Measurements from ENCODE around the gene DLX4.

DLX4 gene

GRCh38 chr17:49963626-49964302 lies 5.2 kb upstream of the DLX4 start:
- TF ChIP-seq FOXP2 (optimal IDR thresholded peaks at IDR 0.05; ENCODE audit: control extremely low read depth, extremely low read length, insufficient read depth) (no peak), EZH2 (IDR thresholded peaks at IDR 0.05) (no peak)
- Histone ChIP-seq H3K9ac (ENCODE audit: insufficient read length) (no peak overlapping the region), H3K36me3 (ENCODE audit: insufficient read depth, low read length) (no peaks in the 10 kb centered on the region), H3K9me3 (ENCODE audit: low read depth, low read length) (no peaks in the 10 kb centered on the region), H3K4me3 (no peak overlapping the region), H3K27ac (no peak overlapping the region)
- no peak for DNase-seq (ENCODE audit: low read depth, low spot score)

- TF ChIP-seq FOXP2 (optimal IDR thresholded peaks at IDR 0.05; ENCODE audit: control extremely low read depth, extremely low read length, insufficient read depth) (no peak), POLR2AphosphoS5 (IDR thresholded peaks at IDR 0.05; ENCODE audit: borderline replicate concordance, low read depth, low read length) (no peak), EZH2 (IDR thresholded peaks at IDR 0.05) (no peak)
- H3K36me3 ChIP-seq (ENCODE audit: insufficient read depth, low read length) = no peaks in the 10 kb centered on the region
- no peak overlapping the region for H3K9ac ChIP-seq (ENCODE audit: insufficient read length)
- no peaks in the 10 kb centered on the region for H3K9me3 ChIP-seq (ENCODE audit: low read depth, low read length)
- no peak overlapping the region for H3K4me3 ChIP-seq
- DNase-seq (ENCODE audit: low read depth, low spot score) = no peak
- no peak overlapping the region for H3K27ac ChIP-seq
Observed at GRCh38 chr17:49964303-49964768, 4.7 kb upstream of the DLX4 start.

DNA sequence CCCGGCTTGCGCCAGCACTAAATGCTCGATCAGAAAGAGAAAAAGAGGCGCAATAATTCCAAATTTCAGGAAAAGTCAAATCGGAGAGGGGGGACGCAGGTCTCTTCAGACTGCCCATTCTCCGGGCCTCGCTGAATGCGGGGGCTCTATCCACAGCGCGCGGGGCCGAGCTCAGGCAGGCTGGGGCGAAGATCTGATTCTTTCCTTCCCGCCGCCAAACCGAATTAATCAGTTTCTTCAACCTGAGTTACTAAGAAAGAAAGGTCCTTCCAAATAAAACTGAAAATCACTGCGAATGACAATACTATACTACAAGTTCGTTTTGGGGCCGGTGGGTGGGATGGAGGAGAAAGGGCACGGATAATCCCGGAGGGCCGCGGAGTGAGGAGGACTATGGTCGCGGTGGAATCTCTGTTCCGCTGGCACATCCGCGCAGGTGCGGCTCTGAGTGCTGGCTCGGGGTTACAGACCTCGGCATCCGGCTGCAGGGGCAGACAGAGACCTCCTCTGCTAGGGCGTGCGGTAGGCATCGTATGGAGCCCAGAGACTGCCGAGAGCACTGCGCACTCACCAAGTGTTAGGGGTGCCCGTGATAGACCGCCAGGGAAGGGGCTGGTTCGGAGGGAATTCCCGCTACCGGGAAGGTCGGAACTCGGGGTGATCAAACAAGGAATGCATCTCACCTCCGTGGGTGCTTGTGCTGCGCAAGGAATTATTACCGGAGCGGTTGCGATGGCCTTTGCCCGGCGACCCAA lies 4.0 kb upstream of the DLX4 start:
- DNase-seq (ENCODE audit: low read depth, low spot score) = no peak
- Histone ChIP-seq H3K27ac (no peak overlapping the region), H3K36me3 (ENCODE audit: insufficient read depth, low read length) (no peaks in the 10 kb centered on the region), H3K9me3 (ENCODE audit: low read depth, low read length) (no peaks in the 10 kb centered on the region), H3K9ac (ENCODE audit: insufficient read length) (no peak overlapping the region), H3K4me3 (no peak overlapping the region)
- TF ChIP-seq FOXP2 (optimal IDR thresholded peaks at IDR 0.05; ENCODE audit: control extremely low read depth, extremely low read length, insufficient read depth) (no peak), POLR2AphosphoS5 (IDR thresholded peaks at IDR 0.05; ENCODE audit: borderline replicate concordance, low read depth, low read length) (no peak), EZH2 (IDR thresholded peaks at IDR 0.05) (no peak)

DNA sequence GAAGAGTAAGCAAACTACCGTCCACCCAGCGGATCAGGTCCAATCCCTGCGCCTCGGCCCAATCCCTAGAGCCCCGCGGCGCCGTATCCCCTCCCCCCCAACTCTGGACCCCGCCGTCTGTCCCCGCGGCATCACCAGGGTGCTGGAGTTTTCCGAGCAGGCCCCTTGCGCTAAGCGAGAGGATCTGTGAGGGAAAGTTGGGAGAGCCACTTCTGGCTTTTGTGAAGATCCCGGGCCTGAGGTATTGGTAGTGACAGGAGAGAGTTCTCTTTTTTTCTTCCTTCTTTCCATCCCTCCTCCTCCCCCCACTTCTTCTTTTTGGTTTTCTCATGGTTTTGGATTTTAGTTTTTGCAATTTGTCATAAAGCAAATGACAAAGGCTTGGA lies 3.5 kb upstream of the DLX4 start:
- no peak overlapping the region for H3K4me3 ChIP-seq
- no peak for DNase-seq (ENCODE audit: low read depth, low spot score)
- TF ChIP-seq POLR2AphosphoS5 (IDR thresholded peaks at IDR 0.05; ENCODE audit: borderline replicate concordance, low read depth, low read length) (no peak), FOXP2 (optimal IDR thresholded peaks at IDR 0.05; ENCODE audit: control extremely low read depth, extremely low read length, insufficient read depth) (no peak), EZH2 (IDR thresholded peaks at IDR 0.05) (no peak)

DNA sequence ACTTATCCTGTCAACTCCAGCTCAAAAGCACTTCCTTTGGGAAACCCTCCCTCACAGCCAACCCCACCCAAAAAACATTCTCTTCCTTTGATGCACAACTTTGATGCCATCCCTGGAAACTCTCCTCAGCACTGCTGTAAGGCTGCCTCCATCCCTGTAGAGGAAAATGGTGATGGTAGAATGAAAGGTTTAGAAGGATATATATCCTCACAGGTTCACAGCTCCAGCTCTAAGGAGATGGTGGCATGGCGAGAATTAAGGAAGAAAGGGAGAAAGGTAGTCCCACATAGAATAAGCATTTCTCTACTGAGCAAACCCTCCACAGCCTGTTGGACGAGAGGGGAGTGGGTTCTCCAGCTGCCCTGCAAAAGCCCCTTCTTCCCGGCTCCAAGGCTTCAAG lies 2.2 kb upstream of the DLX4 start:
- no peak for TF ChIP-seq POLR2AphosphoS5 (IDR thresholded peaks at IDR 0.05; ENCODE audit: borderline replicate concordance, low read depth, low read length)
- no peak for TF ChIP-seq EZH2 (IDR thresholded peaks at IDR 0.05)
- TF ChIP-seq FOXP2 (optimal IDR thresholded peaks at IDR 0.05; ENCODE audit: control extremely low read depth, extremely low read length, insufficient read depth) = no peak
- Histone ChIP-seq H3K36me3 (ENCODE audit: insufficient read depth, low read length) (no peaks in the 10 kb centered on the region), H3K9me3 (ENCODE audit: low read depth, low read length) (no peaks in the 10 kb centered on the region), H3K27ac (no peak overlapping the region), H3K4me3 (no peak overlapping the region), H3K9ac (ENCODE audit: insufficient read length) (no peak overlapping the region)
- no peak for DNase-seq (ENCODE audit: low read depth, low spot score)

More for the DNA sequence above, 3.5 kb upstream of the DLX4 start:
- Histone ChIP-seq H3K9me3 (ENCODE audit: low read depth, low read length) (no peaks in the 10 kb centered on the region), H3K27ac (no peak overlapping the region), H3K36me3 (ENCODE audit: insufficient read depth, low read length) (no peaks in the 10 kb centered on the region), H3K9ac (ENCODE audit: insufficient read length) (no peak overlapping the region)

- no peaks in the 10 kb centered on the region for H3K36me3 ChIP-seq (ENCODE audit: insufficient read depth, low read length)
- H3K27ac ChIP-seq = no peak overlapping the region
- no peak for DNase-seq (ENCODE audit: low read depth, low spot score)
- no peak overlapping the region for H3K9ac ChIP-seq (ENCODE audit: insufficient read length)
- no peak overlapping the region for H3K4me3 ChIP-seq
- no peaks in the 10 kb centered on the region for H3K9me3 ChIP-seq (ENCODE audit: low read depth, low read length)
- TF ChIP-seq FOXP2 (optimal IDR thresholded peaks at IDR 0.05; ENCODE audit: control extremely low read depth, extremely low read length, insufficient read depth) (no peak), EZH2 (IDR thresholded peaks at IDR 0.05) (no peak), POLR2AphosphoS5 (IDR thresholded peaks at IDR 0.05; ENCODE audit: borderline replicate concordance, low read depth, low read length) (no peak)
Observed at GRCh38 chr17:49967205-49967604, 1.8 kb upstream of the DLX4 start.

GRCh38 chr17:49967621-49968404 lies 1.2 kb upstream of the DLX4 start:
- TF ChIP-seq FOXP2 (optimal IDR thresholded peaks at IDR 0.05; ENCODE audit: control extremely low read depth, extremely low read length, insufficient read depth) (no peak), POLR2AphosphoS5 (IDR thresholded peaks at IDR 0.05; ENCODE audit: borderline replicate concordance, low read depth, low read length) (no peak), EZH2 (IDR thresholded peaks at IDR 0.05) (no peak)
- H3K9ac ChIP-seq (ENCODE audit: insufficient read length) = peak overlapping the region; percentile 41
- H3K9me3 ChIP-seq (ENCODE audit: low read depth, low read length) = no peaks in the 10 kb centered on the region
- 0 out of 2 replicates have a peak overlapping the region, but pooled peaks have one; percentile 30 for H3K27ac ChIP-seq
- H3K36me3 ChIP-seq (ENCODE audit: insufficient read depth, low read length) = no peaks in the 10 kb centered on the region
- peak overlapping the region; percentile 99 for H3K4me3 ChIP-seq
- DNase-seq (ENCODE audit: low read depth, low spot score) = no peak
